Fibroblast of pulmonary artery (primary cell): ENCODE data around the gene EIF4ENIF1.
A peak's percentile ranks its signal among the peaks of the same experiment; 100 is the strongest.
"Not testable (repeated sequence)": the region's sequence is repeated elsewhere in the genome, so short reads cannot be mapped to it uniquely, and the experiment has no call there.

Source experiments
- DNase-seq: peaks from one replicate; pipeline ENCODE4 v3.0.0-alpha.2; 2010; ENCODE audit warnings: low read depth
- H3K4me3 ChIP-seq: replicated peaks from 2 replicates; pipeline ENCODE4 v1.5.1; 2011; ENCODE audit warnings: low read depth, mild to moderate bottlenecking, control low read depth, low read length, moderate library complexity
- TF ChIP-seq, protein P1 (sequence below): IDR thresholded peaks from 2 replicates; pipeline ENCODE4 v1.5.1; 2011; ENCODE audit warnings: mild to moderate bottlenecking, control low read depth, low read length, inconsistent platforms; ENCODE audit errors: missing control alignments

EIF4ENIF1 gene

DNA sequence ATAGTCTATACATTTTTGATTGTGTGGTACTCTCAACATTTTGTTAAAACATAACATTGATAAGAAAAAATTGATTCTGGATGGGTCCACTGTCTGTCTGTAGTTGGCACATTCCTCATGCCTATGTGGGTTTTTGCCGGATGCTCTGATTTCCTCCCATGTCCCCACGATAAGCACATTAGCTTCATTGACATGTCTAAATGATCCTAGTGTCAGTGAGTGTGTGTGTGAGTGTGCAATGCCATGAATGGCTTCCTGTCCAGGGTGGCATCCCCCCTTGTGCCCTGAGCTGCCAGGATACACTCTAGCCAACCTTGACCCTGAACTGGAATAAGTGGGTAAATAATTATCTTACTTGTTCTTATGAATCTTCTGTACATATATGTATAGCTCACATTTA, 12.1 kb upstream of the EIF4ENIF1 start:
- no peak overlapping the region for H3K4me3 ChIP-seq
- no peak for DNase-seq
- TF ChIP-seq, protein P1, sequence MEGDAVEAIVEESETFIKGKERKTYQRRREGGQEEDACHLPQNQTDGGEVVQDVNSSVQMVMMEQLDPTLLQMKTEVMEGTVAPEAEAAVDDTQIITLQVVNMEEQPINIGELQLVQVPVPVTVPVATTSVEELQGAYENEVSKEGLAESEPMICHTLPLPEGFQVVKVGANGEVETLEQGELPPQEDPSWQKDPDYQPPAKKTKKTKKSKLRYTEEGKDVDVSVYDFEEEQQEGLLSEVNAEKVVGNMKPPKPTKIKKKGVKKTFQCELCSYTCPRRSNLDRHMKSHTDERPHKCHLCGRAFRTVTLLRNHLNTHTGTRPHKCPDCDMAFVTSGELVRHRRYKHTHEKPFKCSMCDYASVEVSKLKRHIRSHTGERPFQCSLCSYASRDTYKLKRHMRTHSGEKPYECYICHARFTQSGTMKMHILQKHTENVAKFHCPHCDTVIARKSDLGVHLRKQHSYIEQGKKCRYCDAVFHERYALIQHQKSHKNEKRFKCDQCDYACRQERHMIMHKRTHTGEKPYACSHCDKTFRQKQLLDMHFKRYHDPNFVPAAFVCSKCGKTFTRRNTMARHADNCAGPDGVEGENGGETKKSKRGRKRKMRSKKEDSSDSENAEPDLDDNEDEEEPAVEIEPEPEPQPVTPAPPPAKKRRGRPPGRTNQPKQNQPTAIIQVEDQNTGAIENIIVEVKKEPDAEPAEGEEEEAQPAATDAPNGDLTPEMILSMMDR, result no peak

DNA sequence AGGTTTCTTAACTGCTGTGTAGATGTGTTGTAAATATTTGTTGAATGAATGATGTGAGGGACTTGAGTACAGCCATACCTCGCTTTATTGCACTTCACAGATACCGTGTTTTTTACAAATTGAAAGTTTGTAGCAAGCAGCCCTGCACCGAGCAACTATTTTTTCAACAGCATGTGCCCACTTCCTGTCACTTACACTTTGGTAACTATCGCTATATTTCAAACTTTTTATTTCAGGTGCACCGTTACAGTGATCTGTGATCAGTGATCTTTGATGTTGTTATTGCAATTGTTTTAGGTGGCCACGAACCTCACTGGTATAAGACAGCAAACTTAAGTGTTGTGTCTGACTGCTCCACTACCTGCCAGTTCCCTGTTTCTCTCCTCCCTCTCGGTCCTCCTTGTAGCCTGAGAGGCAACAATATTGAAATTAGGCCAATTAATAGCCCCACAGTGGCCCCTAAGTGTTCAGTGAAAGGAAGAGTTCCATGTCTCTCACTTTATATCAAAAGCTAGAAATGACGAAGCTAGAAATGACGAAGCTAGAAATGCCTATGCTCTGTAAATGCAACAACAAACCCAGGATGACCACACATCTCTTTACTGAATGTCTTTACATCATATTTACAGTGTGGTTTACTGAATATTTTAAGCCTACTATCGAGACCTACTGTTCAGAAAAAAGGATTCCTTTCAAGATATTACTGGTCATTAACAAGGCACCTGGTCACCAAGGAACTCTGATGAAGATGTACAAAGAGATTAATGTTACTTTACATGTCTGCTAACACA, 7.7 kb upstream of the EIF4ENIF1 start:
- no peak for DNase-seq
- TF ChIP-seq, protein P1, result no peak
- H3K4me3 ChIP-seq, result peak overlapping the region; percentile 94

DNA sequence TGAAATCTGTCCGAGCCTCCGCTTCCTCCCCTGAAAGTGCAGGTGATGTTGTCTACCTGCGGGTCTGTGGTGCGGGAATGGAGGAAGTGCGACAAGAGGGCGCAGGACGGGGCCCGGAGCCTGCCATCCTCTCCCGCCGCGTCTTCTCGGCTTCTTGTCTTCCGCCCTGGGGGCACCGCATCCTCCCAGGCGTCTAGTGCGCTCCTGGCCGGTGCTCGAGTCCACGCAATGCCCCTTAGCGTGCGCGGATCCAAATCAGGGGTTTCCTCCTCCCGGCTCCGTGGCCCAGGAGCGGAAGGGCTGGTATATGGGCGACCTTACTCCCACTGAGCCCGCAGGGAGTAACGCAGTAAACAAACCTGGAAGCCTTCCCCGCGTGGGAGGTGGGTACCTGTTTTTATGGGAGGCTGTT, 7.1 kb upstream of the EIF4ENIF1 start:
- peak overlapping the region; percentile 94 for H3K4me3 ChIP-seq
- TF ChIP-seq, protein P1, result no peak
- DNase-seq, result peak; percentile 6

DNA sequence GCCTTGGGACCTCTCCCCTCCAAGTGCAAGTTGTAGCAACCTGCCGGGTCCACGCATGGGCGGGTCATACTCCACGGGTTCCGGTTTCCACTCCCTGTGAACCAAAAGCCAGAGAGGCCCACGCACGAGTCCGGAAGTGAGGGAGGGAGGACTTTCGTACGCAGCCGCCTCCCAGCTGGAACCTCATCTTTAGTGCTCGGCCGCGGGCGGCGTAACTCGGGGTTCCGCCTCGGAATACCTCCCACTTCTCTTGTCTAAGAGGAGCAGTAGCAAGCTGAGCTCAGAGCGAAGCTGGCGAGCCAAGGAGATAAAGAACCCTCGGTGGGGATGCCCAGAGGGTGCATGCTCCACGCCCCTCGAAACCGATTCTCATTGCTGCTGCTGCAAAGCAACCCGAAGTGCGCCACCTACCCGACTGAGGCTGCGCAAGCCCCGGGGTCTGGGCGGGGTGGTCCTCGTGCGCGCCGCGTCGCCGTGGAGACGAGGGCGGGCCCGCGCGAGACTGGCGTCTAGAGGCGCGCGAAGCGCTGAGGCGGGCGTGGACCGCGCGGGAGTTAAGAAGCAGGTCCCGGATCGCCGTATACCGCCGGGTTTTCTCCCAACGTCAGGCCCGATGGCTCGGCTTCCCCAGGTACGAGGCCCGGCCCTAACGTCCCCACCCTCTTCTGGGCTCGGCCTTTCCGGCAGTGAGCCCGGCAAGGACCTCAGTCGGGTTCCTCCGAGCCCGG, 6.5 kb upstream of the EIF4ENIF1 start, which contains the start of gene SFI1:
SFI1 (plus strand) TSS at position 530 of the 728 bp plus-strand sequence. CDS start 11,749 bp downstream, outside the sequence.
- TF ChIP-seq, protein P1, result peak; percentile 14
- peak; percentile 92 for DNase-seq
- H3K4me3 ChIP-seq, result peak within 1 kb of the TSS; percentile 94

DNA sequence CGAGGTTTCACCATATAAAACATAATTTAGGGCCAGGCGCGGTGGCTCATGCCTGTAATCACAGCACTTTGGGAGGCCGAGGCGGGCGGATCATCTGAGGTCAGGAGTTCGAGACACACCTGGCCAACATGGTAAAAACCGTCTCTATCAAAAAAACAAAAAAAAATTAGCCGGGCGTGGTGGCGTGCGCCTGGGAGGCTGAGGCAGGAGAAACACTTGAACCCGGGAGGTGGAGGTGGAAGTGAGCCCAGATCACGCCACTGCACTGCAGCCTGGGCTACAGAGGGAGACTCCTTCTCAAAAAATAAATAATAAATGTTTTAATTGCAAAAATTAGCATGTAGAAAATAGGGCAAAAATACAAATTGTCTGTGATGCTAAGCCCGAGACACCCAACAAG, 5.7 kb upstream of the EIF4ENIF1 start:
- H3K4me3 ChIP-seq, result peak overlapping the region; percentile 94
- TF ChIP-seq, protein P1, result no peak
- DNase-seq, result no peak

DNA sequence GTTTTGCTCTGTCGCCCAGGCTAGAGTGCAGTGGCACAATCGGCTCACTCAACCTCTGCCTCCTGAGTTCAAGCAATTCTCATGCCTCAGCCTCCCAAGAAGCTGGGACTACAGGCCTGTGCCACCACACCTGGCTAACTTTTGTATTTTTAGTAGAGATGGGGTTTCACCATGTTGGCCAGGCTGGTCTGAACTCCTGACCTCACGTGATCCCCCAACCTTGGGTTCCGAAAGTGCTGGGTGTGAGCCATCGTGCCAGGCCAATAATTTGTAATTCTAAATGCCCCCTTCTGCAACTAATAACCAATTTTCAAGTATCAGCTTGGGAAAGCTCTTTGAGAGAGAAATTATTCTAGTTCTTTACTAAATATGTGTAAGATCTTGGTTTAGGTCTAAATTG, 3.7 kb upstream of the EIF4ENIF1 start:
- DNase-seq, H3K4me3 ChIP-seq: not testable (repeated sequence)

DNA sequence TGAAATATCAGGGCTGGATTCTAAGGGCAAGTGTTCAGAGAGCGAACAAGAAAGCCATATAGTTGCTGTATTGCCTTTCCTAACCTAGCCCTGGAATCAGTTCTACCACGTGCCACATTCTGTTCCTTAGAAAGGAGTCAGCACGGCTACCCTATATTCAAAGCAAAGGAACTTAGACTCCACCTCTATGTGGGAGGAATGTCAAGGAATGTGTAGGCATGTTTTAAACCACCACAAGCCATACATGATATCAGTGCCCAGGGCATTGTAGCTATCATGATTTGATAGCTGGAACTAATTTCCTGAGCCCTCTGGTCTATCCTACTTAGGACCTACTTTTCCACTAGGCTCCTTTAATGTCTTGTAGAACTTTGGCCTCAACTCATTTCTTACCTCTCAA, 2.5 kb upstream of the EIF4ENIF1 start:
- no peak overlapping the region for H3K4me3 ChIP-seq
- no peak for DNase-seq
- TF ChIP-seq, protein P1, result no peak
